A673 (cell line): ENCODE results near the gene INPP5A. TPM values are rescaled to one million over a fixed set of nuclear protein-coding genes. Genes with fewer than 3 reads are reported as not detected.

Source experiments
- BruUV-seq: library from RNA; stranded (reverse); fragments of 400-500 nt; replicated peaks from 2 replicates; lab custom pipeline; 2021; lab: Mats Ljungman, UMichigan
- CTCF ChIA-PET: fragments of 300-600 bp; sonication (Branson Sonifier 250); formaldehyde crosslinking; loops from one replicate; lab custom pipeline; 2022; ENCODE audit warnings: antibody characterized with exemption; lab: Charles Lee
- POLR2A ChIA-PET: fragments of 300-600 bp; sonication (Branson Sonifier 250); formaldehyde crosslinking; loops from one replicate; lab custom pipeline; 2022; ENCODE audit warnings: antibody characterized with exemption; ENCODE audit not compliant: low non-redundant PET; lab: Charles Lee
- DNase-seq: peaks from one replicate; pipeline ENCODE4 v3.0.0-alpha.2; 2015; ENCODE audit warnings: low spot score
- H3K27ac ChIP-seq: fragments of 200-600 bp; sonication (generic); 2 replicates; pipeline ENCODE4 v1.5.1; 2016; ENCODE audit warnings: mixed run types, low read depth, mild to moderate bottlenecking, mixed read lengths, antibody characterized with exemption, low read length; ENCODE audit not compliant: poor library complexity, severe bottlenecking
- H3K27me3 ChIP-seq: fragments of 200-600 bp; sonication (generic); replicated peaks from 2 replicates; pipeline ENCODE4 v1.6.1; 2017; ENCODE audit warnings: mixed run types, low read depth, mild to moderate bottlenecking, mixed read lengths, antibody characterized with exemption, low read length; ENCODE audit not compliant: insufficient read depth, poor library complexity
- H3K36me3 ChIP-seq: fragments of 200-600 bp; sonication (generic); 2 replicates; pipeline ENCODE4 v1.6.1; 2016; ENCODE audit warnings: mixed run types, mild to moderate bottlenecking, mixed read lengths, antibody characterized with exemption, low read length; ENCODE audit not compliant: insufficient read depth, poor library complexity, severe bottlenecking
- H3K4me1 ChIP-seq: fragments of 200-600 bp; sonication (generic); 2 replicates; pipeline ENCODE4 v1.6.1; 2017; ENCODE audit warnings: mixed run types, mild to moderate bottlenecking, mixed read lengths, antibody characterized with exemption, low read length; ENCODE audit not compliant: insufficient read depth, poor library complexity, severe bottlenecking
- H3K4me3 ChIP-seq: fragments of 200-600 bp; sonication (generic); 2 replicates; pipeline ENCODE4 v1.5.1; 2016; ENCODE audit warnings: low read depth, mixed run types, mild to moderate bottlenecking, mixed read lengths, low read length; ENCODE audit not compliant: poor library complexity, severe bottlenecking
- H3K9me3 ChIP-seq: fragments of 200-600 bp; sonication (generic); 2 replicates; pipeline ENCODE4 v1.6.1; 2016; ENCODE audit warnings: mixed run types, low read depth, mild to moderate bottlenecking, mixed read lengths, antibody characterized with exemption, low read length; ENCODE audit not compliant: poor library complexity, severe bottlenecking
- EZH2 ChIP-seq: fragments of 200-600 bp; sonication (generic); IDR thresholded peaks from 2 replicates; pipeline ENCODE4 v1.6.1; 2017; ENCODE audit warnings: borderline replicate concordance, low read depth, mild to moderate bottlenecking, mixed read lengths, antibody characterized with exemption, low read length; ENCODE audit not compliant: poor library complexity, severe bottlenecking
- intact Hi-C: fragments of 100-400 bp; cut with micrococcal nuclease; formaldehyde crosslinking; loops from one replicate; pipeline ENCODE4 v1.10.0; 2022; ENCODE audit not compliant: unreplicated experiment
- total RNA-seq: library from RNA; stranded (reverse); gene quantifications from 2 replicates; pipeline ENCODE4 v1.2.3, GENCODE V29; 2021
- TF ChIP-seq, protein P1 (sequence below): fragments of 300-800, 200-600 bp; sonication (generic); conservative IDR thresholded peaks from 2 replicates; pipeline ENCODE4 v1.5.1; 2017; ENCODE audit warnings: low read depth, mild to moderate bottlenecking, antibody characterized with exemption, low read length, moderate library complexity, mixed read lengths

INPP5A gene
- total RNA-seq, 1 experiment from 2014 or later, result 21.8 TPM

DNA sequence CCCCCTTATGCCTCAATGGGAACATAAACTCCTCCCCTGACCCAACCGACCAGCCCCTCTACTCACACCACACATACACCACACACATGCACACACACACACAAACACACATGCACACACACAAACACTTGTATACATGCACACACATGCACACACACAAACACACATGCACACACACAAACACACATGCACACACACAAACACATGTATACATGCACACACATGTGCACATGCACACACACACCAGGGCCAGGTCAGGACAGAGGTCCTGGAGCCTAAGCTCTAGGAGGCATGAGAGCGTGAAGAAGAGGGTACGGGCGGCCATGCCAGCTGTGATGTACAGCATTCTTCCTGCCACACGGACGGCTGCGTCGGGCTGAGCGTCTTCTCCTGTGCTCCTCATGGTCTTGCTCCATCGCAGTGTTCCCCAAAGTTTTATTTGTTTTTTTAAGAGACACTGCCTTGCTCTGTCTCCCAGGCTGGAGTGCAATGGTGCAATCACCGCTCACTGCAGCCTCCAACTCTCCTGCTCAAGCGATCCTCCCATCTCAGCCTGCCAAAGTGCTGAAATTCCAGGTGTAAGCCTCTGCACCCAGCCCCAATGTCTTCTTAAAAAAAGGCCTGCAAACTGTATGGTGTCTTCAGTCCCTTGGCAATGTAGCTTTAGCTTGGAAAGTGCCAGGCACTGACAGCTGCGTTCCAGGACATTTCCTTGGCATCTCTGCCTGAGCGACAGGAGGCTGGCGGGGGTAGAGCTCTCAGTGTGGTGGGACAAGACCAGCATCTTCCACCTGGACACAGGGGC, 38.8 kb upstream of the INPP5A start:
- no peak overlapping the region for H3K27ac ChIP-seq
- no peak for TF ChIP-seq EZH2
- TF ChIP-seq, protein P1, sequence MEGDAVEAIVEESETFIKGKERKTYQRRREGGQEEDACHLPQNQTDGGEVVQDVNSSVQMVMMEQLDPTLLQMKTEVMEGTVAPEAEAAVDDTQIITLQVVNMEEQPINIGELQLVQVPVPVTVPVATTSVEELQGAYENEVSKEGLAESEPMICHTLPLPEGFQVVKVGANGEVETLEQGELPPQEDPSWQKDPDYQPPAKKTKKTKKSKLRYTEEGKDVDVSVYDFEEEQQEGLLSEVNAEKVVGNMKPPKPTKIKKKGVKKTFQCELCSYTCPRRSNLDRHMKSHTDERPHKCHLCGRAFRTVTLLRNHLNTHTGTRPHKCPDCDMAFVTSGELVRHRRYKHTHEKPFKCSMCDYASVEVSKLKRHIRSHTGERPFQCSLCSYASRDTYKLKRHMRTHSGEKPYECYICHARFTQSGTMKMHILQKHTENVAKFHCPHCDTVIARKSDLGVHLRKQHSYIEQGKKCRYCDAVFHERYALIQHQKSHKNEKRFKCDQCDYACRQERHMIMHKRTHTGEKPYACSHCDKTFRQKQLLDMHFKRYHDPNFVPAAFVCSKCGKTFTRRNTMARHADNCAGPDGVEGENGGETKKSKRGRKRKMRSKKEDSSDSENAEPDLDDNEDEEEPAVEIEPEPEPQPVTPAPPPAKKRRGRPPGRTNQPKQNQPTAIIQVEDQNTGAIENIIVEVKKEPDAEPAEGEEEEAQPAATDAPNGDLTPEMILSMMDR, result no peak
- H3K36me3 ChIP-seq, result no peaks in the 10 kb centered on the region
- BruUV-seq, result no TSS peak
- intact Hi-C loops, result no loop called here
- ChIA-PET CTCF (no interaction called here), POLR2A (no interaction called here)
- H3K9me3 ChIP-seq, result no peaks in the 10 kb centered on the region
- H3K4me3 ChIP-seq, result no peak overlapping the region
- no peak for DNase-seq
- no peaks in the 10 kb centered on the region for H3K4me1 ChIP-seq
- peaks cover 3% of the 10 kb centered on the region for H3K27me3 ChIP-seq

DNA sequence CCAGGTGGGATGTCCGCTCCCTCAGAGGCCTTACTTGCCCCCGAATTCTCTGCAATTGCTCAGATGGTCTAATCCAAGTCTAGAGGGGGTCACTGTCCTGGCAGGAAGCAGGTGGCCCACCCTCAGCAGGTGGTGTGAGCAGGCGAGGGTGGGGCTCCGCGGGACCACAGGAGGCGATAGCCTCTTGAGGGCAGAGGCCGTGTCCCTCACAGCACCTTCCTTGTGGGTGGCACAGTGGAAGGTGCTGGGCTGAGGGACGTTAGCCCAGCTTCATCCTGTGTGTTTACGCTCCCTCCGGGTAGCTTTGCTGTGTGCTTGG, 38.3 kb upstream of the INPP5A start:
- intact Hi-C loops, result no loop called here
- ChIA-PET CTCF (no interaction called here), POLR2A (no interaction called here)
- TF ChIP-seq EZH2, result no peak
- TF ChIP-seq, protein P1, result no peak
- BruUV-seq, result no TSS peak
- H3K36me3 ChIP-seq, result no peaks in the 10 kb centered on the region
- no peaks in the 10 kb centered on the region for H3K9me3 ChIP-seq
- no peak for DNase-seq
- H3K4me1 ChIP-seq, result no peaks in the 10 kb centered on the region
- H3K27me3 ChIP-seq, result peaks cover 3% of the 10 kb centered on the region
- no peak overlapping the region for H3K27ac ChIP-seq
- H3K4me3 ChIP-seq, result no peak overlapping the region

DNA sequence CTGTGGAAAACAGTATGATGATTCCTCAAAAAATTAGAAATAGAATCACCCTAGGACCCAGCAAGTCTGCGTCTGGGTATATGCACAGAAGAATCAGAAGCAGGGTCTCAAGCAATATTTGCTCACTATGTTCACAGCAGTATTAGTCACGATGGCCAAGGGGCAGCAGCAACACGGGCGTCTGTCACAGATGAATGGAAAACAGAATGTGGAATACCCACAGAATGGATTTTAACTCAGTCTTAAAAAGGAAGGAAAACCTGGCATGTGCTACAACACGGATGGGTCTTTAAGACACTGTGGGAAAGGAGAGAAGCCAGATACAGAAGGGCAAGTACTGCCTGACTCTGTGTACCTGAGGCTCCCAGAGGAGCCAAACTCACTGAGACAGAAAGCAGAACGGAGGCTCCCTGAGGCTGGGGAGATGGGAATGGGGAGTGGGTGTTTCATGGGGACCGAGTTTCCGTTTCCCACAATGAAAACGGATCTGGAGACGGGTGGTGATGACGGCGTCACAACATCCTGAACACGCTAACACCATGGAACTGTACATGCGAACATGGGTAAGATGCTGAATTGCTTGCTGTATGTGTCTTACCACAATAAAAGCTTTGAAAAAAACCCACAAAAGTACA, 36.7 kb upstream of the INPP5A start:
- Histone ChIP-seq H3K4me3 (no peak overlapping the region), H3K27me3 (peaks cover 3% of the 10 kb centered on the region), H3K36me3 (no peaks in the 10 kb centered on the region), H3K9me3 (no peaks in the 10 kb centered on the region), H3K4me1 (no peaks in the 10 kb centered on the region), H3K27ac (no peak overlapping the region)
- no peak for TF ChIP-seq EZH2
- TF ChIP-seq, protein P1, result no peak
- DNase-seq, result no peak
- CTCF ChIA-PET, result no interaction called here
- intact Hi-C loops, result no loop called here
- no TSS peak for BruUV-seq
- POLR2A ChIA-PET, result no interaction called here
